GM04503 (cell line): Measurements from ENCODE around the gene ATG16L2.
"Not testable (repeated sequence)": the region's sequence is repeated elsewhere in the genome, so short reads cannot be mapped to it uniquely, and the experiment has no call there.

Source experiments
- DNase-seq: peaks from one replicate; pipeline ENCODE4 v3.0.0-alpha.2; 2012; ENCODE audit warnings: low read depth

Gene ATG16L2

GRCh38 chr11:72806378-72806777, 7.8 kb upstream of the ATG16L2 start:
- not testable (repeated sequence) for DNase-seq

GRCh38 chr11:72807021-72807693, 7.1 kb upstream of the ATG16L2 start:
- no peak for DNase-seq

GRCh38 chr11:72807792-72808191, 6.4 kb upstream of the ATG16L2 start:
- no peak for DNase-seq

GRCh38 chr11:72808331-72808798, 5.8 kb upstream of the ATG16L2 start:
- DNase-seq = no peak

- not testable (repeated sequence) for DNase-seq
Observed at GRCh38 chr11:72811686-72812085, 2.5 kb upstream of the ATG16L2 start.

GRCh38 chr11:72812604-72812966, 1.6 kb upstream of the ATG16L2 start:
- DNase-seq = no peak

- DNase-seq = peak; percentile 37
Observed at GRCh38 chr11:72812967-72813739, 1.1 kb upstream of the ATG16L2 start.

GRCh38 chr11:72813740-72814285, 398 bp upstream of the ATG16L2 start:
- peak; percentile 27 for DNase-seq

- DNase-seq = no peak
Observed at GRCh38 chr11:72815110-72815618, 953 bp downstream of the ATG16L2 start.

GRCh38 chr11:72816404-72816990, 2.3 kb downstream of the ATG16L2 start:
- no peak for DNase-seq

GRCh38 chr11:72817966-72818365, 3.8 kb downstream of the ATG16L2 start:
- DNase-seq = no peak

GRCh38 chr11:72818971-72819370, 4.8 kb downstream of the ATG16L2 start:
- no peak for DNase-seq

GRCh38 chr11:72820439-72821139, 6.4 kb downstream of the ATG16L2 start:
- no peak for DNase-seq

- DNase-seq = no peak
Observed at GRCh38 chr11:72821221-72821919, 7.2 kb downstream of the ATG16L2 start.

- DNase-seq = no peak
Observed at GRCh38 chr11:72821920-72822799, 7.9 kb downstream of the ATG16L2 start.

GRCh38 chr11:72823105-72823804, 9.0 kb downstream of the ATG16L2 start:
- no peak for DNase-seq

GRCh38 chr11:72824020-72824419, 9.8 kb downstream of the ATG16L2 start:
- no peak for DNase-seq

- DNase-seq = no peak
Observed at GRCh38 chr11:72824811-72825505, 10.7 kb downstream of the ATG16L2 start.

- no peak for DNase-seq
Observed at GRCh38 chr11:72825661-72826060, 11.4 kb downstream of the ATG16L2 start.
